Measurements from ENCODE around the gene PTBP2. TPM values are rescaled to one million over a fixed set of nuclear protein-coding genes. Genes with fewer than 3 reads are reported as not detected.
"Not testable (repeated sequence)": the region's sequence is repeated elsewhere in the genome, so short reads cannot be mapped to it uniquely, and the experiment has no call there.

Gene PTBP2
- total RNA-seq, 1 donor from 2014 or later: 170 TPM

- H3K9me3 ChIP-seq (ENCODE audit: low read depth): peaks cover 23% of the 10 kb centered on the region
These were observed 30.8 kb downstream of the PTBP2 start for GRCh38 chr1:96752394-96752793.

GRCh38 chr1:96756789-96757188 lies 35.2 kb downstream of the PTBP2 start:
- no peak for TF ChIP-seq EZH2 (IDR thresholded peaks at IDR 0.05)
- TF ChIP-seq EZH2phosphoT487 (IDR thresholded peaks at IDR 0.05): no peak
- no peak for TF ChIP-seq CTCF (IDR thresholded peaks at IDR 0.05)
- H3K27ac Mint-ChIP-seq: no peak overlapping the region
- H3K36me3 ChIP-seq: peaks cover 85% of the 10 kb centered on the region
- H3K27me3 Mint-ChIP-seq (ENCODE audit: insufficient read depth, low read depth): no peaks in the 10 kb centered on the region
- H3K9me3 Mint-ChIP-seq: peaks cover 93% of the 10 kb centered on the region
- peaks cover 97% of the 10 kb centered on the region for H3K79me2 ChIP-seq (ENCODE audit: low read depth)
- H3F3A ChIP-seq (ENCODE audit: low read depth): peaks cover 12% of the 10 kb centered on the region
- DNase-seq (ENCODE audit: low spot score): no peak
- no peak overlapping the region for H3K9ac ChIP-seq
- H3K4me3 ChIP-seq: no peak overlapping the region
- H3K27ac ChIP-seq: no peak overlapping the region
- H3K4me1 ChIP-seq: no peaks in the 10 kb centered on the region
- H3K9me3 ChIP-seq (ENCODE audit: low read depth): peaks cover 47% of the 10 kb centered on the region
- peaks cover 94% of the 10 kb centered on the region for H3K36me3 Mint-ChIP-seq
- no peak overlapping the region for H2AFZ ChIP-seq (replicated peaks)
- H4K20me1 ChIP-seq (ENCODE audit: low read depth): no peaks in the 10 kb centered on the region
- no peak overlapping the region for H3K4me2 ChIP-seq
- H3K27me3 ChIP-seq: no peaks in the 10 kb centered on the region
- H3K4me1 Mint-ChIP-seq: no peaks in the 10 kb centered on the region
- H3K4me3 Mint-ChIP-seq: no peak overlapping the region

More at GRCh38 chr1:96752394-96752793, 30.8 kb downstream of the PTBP2 start:
- DNase-seq (ENCODE audit: low spot score): no peak
- peaks cover 99% of the 10 kb centered on the region for H3K79me2 ChIP-seq (ENCODE audit: low read depth)
- no peak overlapping the region for H3K9ac ChIP-seq
- Mint-ChIP-seq H3K4me3 (no peak overlapping the region), H3K36me3 (peaks cover 96% of the 10 kb centered on the region), H3K4me1 (no peaks in the 10 kb centered on the region), H3K9me3 (peaks cover 88% of the 10 kb centered on the region), H3K27ac (no peak overlapping the region), H3K27me3 (ENCODE audit: insufficient read depth, low read depth) (no peaks in the 10 kb centered on the region)
- H3K27ac ChIP-seq: no peak overlapping the region
- no peak overlapping the region for H3K4me3 ChIP-seq
- no peaks in the 10 kb centered on the region for H3K27me3 ChIP-seq
- no peak overlapping the region for H2AFZ ChIP-seq (replicated peaks)
- H4K20me1 ChIP-seq (ENCODE audit: low read depth): peaks cover 42% of the 10 kb centered on the region
- peaks cover 20% of the 10 kb centered on the region for H3K4me1 ChIP-seq
- no peaks in the 10 kb centered on the region for H3F3A ChIP-seq (ENCODE audit: low read depth)
- TF ChIP-seq EZH2phosphoT487 (IDR thresholded peaks at IDR 0.05) (no peak), EZH2 (IDR thresholded peaks at IDR 0.05) (no peak), CTCF (IDR thresholded peaks at IDR 0.05) (no peak)
- H3K36me3 ChIP-seq: peaks cover 71% of the 10 kb centered on the region
- no peak overlapping the region for H3K4me2 ChIP-seq

- not testable (repeated sequence) for H3K4me2 ChIP-seq; H3K27me3 ChIP-seq; H3K4me1 Mint-ChIP-seq; H3K4me3 ChIP-seq; H4K20me1 ChIP-seq (ENCODE audit: low read depth); DNase-seq (ENCODE audit: low spot score); H3K9ac ChIP-seq; H3K27me3 Mint-ChIP-seq (ENCODE audit: insufficient read depth, low read depth); H2AFZ ChIP-seq (replicated peaks); H3K27ac Mint-ChIP-seq; H3K4me1 ChIP-seq; H3K27ac ChIP-seq; H3K4me3 Mint-ChIP-seq
- peaks cover 36% of the 10 kb centered on the region for H3K36me3 ChIP-seq
- H3K79me2 ChIP-seq (ENCODE audit: low read depth): peaks cover 92% of the 10 kb centered on the region
- H3K9me3 Mint-ChIP-seq: peaks cover 65% of the 10 kb centered on the region
- H3F3A ChIP-seq (ENCODE audit: low read depth): peaks cover 12% of the 10 kb centered on the region
- peaks cover 66% of the 10 kb centered on the region for H3K36me3 Mint-ChIP-seq
- peaks cover 24% of the 10 kb centered on the region for H3K9me3 ChIP-seq (ENCODE audit: low read depth)
These were observed 41.0 kb downstream of the PTBP2 start for GRCh38 chr1:96762586-96762985.

- H3K4me1 ChIP-seq: no peaks in the 10 kb centered on the region
- no peak overlapping the region for H2AFZ ChIP-seq (replicated peaks)
- H3K4me2 ChIP-seq: no peak overlapping the region
- H3K27me3 ChIP-seq: no peaks in the 10 kb centered on the region
- peaks cover 12% of the 10 kb centered on the region for H3F3A ChIP-seq (ENCODE audit: low read depth)
- peaks cover 92% of the 10 kb centered on the region for H3K79me2 ChIP-seq (ENCODE audit: low read depth)
- H3K27ac ChIP-seq: no peak overlapping the region
- peaks cover 27% of the 10 kb centered on the region for H3K36me3 ChIP-seq
- peaks cover 58% of the 10 kb centered on the region for H3K9me3 Mint-ChIP-seq
- no peak overlapping the region for H3K4me3 ChIP-seq
- H3K4me1 Mint-ChIP-seq: no peaks in the 10 kb centered on the region
- H3K27me3 Mint-ChIP-seq (ENCODE audit: insufficient read depth, low read depth): peaks cover 3% of the 10 kb centered on the region
- peaks cover 65% of the 10 kb centered on the region for H3K36me3 Mint-ChIP-seq
- H3K4me3 Mint-ChIP-seq: no peak overlapping the region
- peaks cover 9% of the 10 kb centered on the region for H4K20me1 ChIP-seq (ENCODE audit: low read depth)
- no peak for TF ChIP-seq CTCF (IDR thresholded peaks at IDR 0.05)
- TF ChIP-seq EZH2phosphoT487 (IDR thresholded peaks at IDR 0.05): no peak
- H3K27ac Mint-ChIP-seq: no peak overlapping the region
- DNase-seq (ENCODE audit: low spot score): no peak
- peaks cover 18% of the 10 kb centered on the region for H3K9me3 ChIP-seq (ENCODE audit: low read depth)
- no peak overlapping the region for H3K9ac ChIP-seq
These were observed 41.9 kb downstream of the PTBP2 start for GRCh38 chr1:96763514-96763913.
